Activated CD4-positive, alpha-beta T cell treated with anti-CD3 and anti-CD28 coated beads, Interleukin-2, amount 50 U/mL, for 16 hours (primary cell): Measurements from ENCODE around the gene PTPN5.
"Not testable (repeated sequence)": the region's sequence is repeated elsewhere in the genome, so short reads cannot be mapped to it uniquely, and the experiment has no call there.

Experiments
- DNase-seq: peaks from one replicate; pipeline ENCODE4 v3.0.0-alpha.2; 2020

The PTPN5 gene

GRCh38 chr11:18706330-18707243 lies 85.0 kb downstream of the PTPN5 start:
- DNase-seq: peak; percentile 5

GRCh38 chr11:18705651-18706281 lies 85.8 kb downstream of the PTPN5 start:
- DNase-seq: no peak

- DNase-seq: no peak
Observed at GRCh38 chr11:18704698-18705097, 86.9 kb downstream of the PTPN5 start.

GRCh38 chr11:18704045-18704645 lies 87.5 kb downstream of the PTPN5 start:
- DNase-seq: no peak

GRCh38 chr11:18703001-18703763 lies 88.4 kb downstream of the PTPN5 start:
- no peak for DNase-seq

GRCh38 chr11:18701614-18702216 lies 89.9 kb downstream of the PTPN5 start:
- no peak for DNase-seq

GRCh38 chr11:18700872-18701271 lies 90.7 kb downstream of the PTPN5 start:
- no peak for DNase-seq

GRCh38 chr11:18700375-18700774 lies 91.2 kb downstream of the PTPN5 start:
- DNase-seq: no peak

GRCh38 chr11:18699848-18700261 lies 91.7 kb downstream of the PTPN5 start:
- no peak for DNase-seq

- no peak for DNase-seq
Observed at GRCh38 chr11:18699269-18699596, 92.4 kb downstream of the PTPN5 start.

- DNase-seq: peak; percentile 86
Observed at GRCh38 chr11:18698341-18699268, 93.0 kb downstream of the PTPN5 start, which contains the start of gene TMEM86A. TMEM86A (plus strand) TSS chr11:18698779; CDS start chr11:18698887, 108 bp downstream.

GRCh38 chr11:18697576-18697975 lies 94.0 kb downstream of the PTPN5 start:
- no peak for DNase-seq

GRCh38 chr11:18696638-18697225 lies 94.9 kb downstream of the PTPN5 start:
- no peak for DNase-seq

GRCh38 chr11:18692941-18693760 lies 98.4 kb downstream of the PTPN5 start:
- no peak for DNase-seq

- not testable (repeated sequence) for DNase-seq
Observed at GRCh38 chr11:18691467-18692140, 100.0 kb downstream of the PTPN5 start.

- no peak for DNase-seq
Observed at GRCh38 chr11:18684267-18684666, 107.3 kb downstream of the PTPN5 start.

- no peak for DNase-seq
Observed at GRCh38 chr11:18682466-18682865, 109.1 kb downstream of the PTPN5 start.

- DNase-seq: not testable (repeated sequence)
Observed at GRCh38 chr11:18681949-18682348, 109.6 kb downstream of the PTPN5 start.
